ENCODE data around the gene MAST4. TPM values are rescaled to one million over a fixed set of nuclear protein-coding genes. Genes with fewer than 3 reads are reported as not detected.

Gene MAST4
- total and polyA plus RNA-seq, 2 of the 13 experiments (the other 11 are each of a cell fraction or from before 2014, with no cell fraction given): 3.4 to 3.7 TPM

DNA sequence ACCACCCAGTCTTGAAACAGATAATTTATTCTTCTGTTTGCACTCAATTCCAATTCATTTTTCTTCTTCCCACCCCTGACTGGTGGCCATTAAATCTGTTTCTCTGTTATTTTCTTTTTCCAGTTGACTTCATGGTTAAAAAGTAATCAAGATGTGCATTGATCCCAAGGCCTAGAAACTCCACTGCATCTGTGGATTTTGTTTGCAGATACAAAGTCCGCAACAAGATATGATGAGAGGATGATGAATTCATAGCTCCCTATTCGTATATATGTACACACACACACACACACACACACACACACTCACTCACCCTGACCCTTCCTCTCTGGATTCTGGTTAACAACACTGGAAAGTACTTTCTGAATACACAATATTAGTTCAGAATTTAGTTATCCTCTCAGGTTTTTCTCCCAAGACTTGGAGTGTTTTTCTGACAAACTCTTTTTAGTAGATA lies 548.0 kb downstream of the MAST4 start (continued):
- no peak for TF ChIP-seq GTF3A (CRISPR knock-in tag; conservative IDR thresholded peaks at IDR 0.05)
- no peak for TF ChIP-seq ZNF550 (CRISPR knock-in tag; IDR thresholded peaks at IDR 0.05; ENCODE audit: borderline replicate concordance)
- TF ChIP-seq RARG (CRISPR knock-in tag; IDR thresholded peaks at IDR 0.05; ENCODE audit: low read depth): no peak
- no peak for TF ChIP-seq ZNF234 (CRISPR knock-in tag; conservative IDR thresholded peaks at IDR 0.05)
- no peak for TF ChIP-seq ZNF7 (CRISPR knock-in tag; IDR thresholded peaks at IDR 0.05)
- TF ChIP-seq EP300 (IDR thresholded peaks at IDR 0.05; ENCODE audit: low read depth in 2 of 2, low read length in 2 of 2): peak in 1 of 2 experiments; percentile 77; a peak in 1 of 4 replicates
- peak; percentile 12; the same call in 1 of the 2 replicates for TF ChIP-seq EP300 (CRISPR knock-in tag; IDR thresholded peaks at IDR 0.05; ENCODE audit: borderline replicate concordance)
- no peak for TF ChIP-seq ZBTB7A (CRISPR knock-in tag; IDR thresholded peaks at IDR 0.05)
- TF ChIP-seq NR2F2 (IDR thresholded peaks at IDR 0.05; ENCODE audit: borderline replicate concordance, low read depth): peak; percentile 74
- TF ChIP-seq FOXA3 (CRISPR knock-in tag; IDR thresholded peaks at IDR 0.05): peak; percentile 88
- TF ChIP-seq SP2 (CRISPR knock-in tag; IDR thresholded peaks at IDR 0.05): no peak
- TF ChIP-seq HMG20A (CRISPR knock-in tag; IDR thresholded peaks at IDR 0.05; ENCODE audit: borderline replicate concordance): peak; percentile 78; the same call in 1 of the 2 replicates
- TF ChIP-seq EED (CRISPR knock-in tag; IDR thresholded peaks at IDR 0.05): no peak
- TF ChIP-seq KLF15 (CRISPR knock-in tag; IDR thresholded peaks at IDR 0.05; ENCODE audit: borderline replicate concordance): no peak
- TF ChIP-seq, protein P1, sequence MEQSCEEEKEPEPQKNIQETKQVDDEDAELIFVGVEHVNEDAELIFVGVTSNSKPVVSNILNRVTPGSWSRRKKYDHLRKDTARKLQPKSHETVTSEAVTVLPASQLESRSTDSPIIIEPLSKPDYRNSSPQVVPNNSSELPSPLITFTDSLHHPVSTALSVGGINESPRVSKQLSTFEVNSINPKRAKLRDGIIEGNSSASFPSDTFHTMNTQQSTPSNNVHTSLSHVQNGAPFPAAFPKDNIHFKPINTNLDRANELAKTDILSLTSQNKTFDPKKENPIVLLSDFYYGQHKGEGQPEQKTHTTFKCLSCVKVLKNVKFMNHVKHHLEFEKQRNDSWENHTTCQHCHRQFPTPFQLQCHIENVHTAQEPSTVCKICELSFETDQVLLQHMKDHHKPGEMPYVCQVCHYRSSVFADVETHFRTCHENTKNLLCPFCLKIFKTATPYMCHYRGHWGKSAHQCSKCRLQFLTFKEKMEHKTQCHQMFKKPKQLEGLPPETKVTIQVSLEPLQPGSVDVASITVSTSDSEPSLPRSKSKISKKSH (CRISPR knock-in tag; IDR thresholded peaks at IDR 0.05; ENCODE audit: borderline replicate concordance): no peak
- peak in 1 of 2 experiments; percentile 86; a peak in 2 of 4 replicates for TF ChIP-seq NR2F1 (CRISPR knock-in tag; IDR thresholded peaks at IDR 0.05)
- TF ChIP-seq NFIC (IDR thresholded peaks at IDR 0.05; ENCODE audit: low read length): peak; percentile 91
- TF ChIP-seq ZMYM2 (CRISPR knock-in tag; IDR thresholded peaks at IDR 0.05): no peak
- TF ChIP-seq, protein P2, sequence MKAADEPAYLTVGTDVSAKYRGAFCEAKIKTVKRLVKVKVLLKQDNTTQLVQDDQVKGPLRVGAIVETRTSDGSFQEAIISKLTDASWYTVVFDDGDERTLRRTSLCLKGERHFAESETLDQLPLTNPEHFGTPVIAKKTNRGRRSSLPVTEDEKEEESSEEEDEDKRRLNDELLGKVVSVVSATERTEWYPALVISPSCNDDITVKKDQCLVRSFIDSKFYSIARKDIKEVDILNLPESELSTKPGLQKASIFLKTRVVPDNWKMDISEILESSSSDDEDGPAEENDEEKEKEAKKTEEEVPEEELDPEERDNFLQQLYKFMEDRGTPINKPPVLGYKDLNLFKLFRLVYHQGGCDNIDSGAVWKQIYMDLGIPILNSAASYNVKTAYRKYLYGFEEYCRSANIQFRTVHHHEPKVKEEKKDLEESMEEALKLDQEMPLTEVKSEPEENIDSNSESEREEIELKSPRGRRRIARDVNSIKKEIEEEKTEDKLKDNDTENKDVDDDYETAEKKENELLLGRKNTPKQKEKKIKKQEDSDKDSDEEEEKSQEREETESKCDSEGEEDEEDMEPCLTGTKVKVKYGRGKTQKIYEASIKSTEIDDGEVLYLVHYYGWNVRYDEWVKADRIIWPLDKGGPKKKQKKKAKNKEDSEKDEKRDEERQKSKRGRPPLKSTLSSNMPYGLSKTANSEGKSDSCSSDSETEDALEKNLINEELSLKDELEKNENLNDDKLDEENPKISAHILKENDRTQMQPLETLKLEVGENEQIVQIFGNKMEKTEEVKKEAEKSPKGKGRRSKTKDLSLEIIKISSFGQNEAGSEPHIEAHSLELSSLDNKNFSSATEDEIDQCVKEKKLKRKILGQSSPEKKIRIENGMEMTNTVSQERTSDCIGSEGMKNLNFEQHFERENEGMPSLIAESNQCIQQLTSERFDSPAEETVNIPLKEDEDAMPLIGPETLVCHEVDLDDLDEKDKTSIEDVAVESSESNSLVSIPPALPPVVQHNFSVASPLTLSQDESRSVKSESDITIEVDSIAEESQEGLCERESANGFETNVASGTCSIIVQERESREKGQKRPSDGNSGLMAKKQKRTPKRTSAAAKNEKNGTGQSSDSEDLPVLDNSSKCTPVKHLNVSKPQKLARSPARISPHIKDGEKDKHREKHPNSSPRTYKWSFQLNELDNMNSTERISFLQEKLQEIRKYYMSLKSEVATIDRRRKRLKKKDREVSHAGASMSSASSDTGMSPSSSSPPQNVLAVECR (CRISPR knock-in tag; IDR thresholded peaks at IDR 0.05; ENCODE audit: borderline replicate concordance): no peak
- TF ChIP-seq CHD2 (IDR thresholded peaks at IDR 0.05; ENCODE audit: low read depth, low read length): no peak
- TF ChIP-seq SATB2 (CRISPR knock-in tag; IDR thresholded peaks at IDR 0.05): no peak
- 0 out of 2 replicates have a peak, but pooled peaks have one; percentile 2 for TF ChIP-seq SMC3 (IDR thresholded peaks at IDR 0.05; ENCODE audit: low read length)
- TF ChIP-seq SOX6 (IDR thresholded peaks at IDR 0.05): no peak
- TF ChIP-seq SOX6 (CRISPR knock-in tag; IDR thresholded peaks at IDR 0.05): peak; percentile 81
- peak; percentile 66; the same call in 1 of the 2 replicates for TF ChIP-seq EHMT2 (IDR thresholded peaks at IDR 0.05; ENCODE audit: borderline replicate concordance, low read depth, low read length)
- TF ChIP-seq ZNF335 (CRISPR knock-in tag; IDR thresholded peaks at IDR 0.05): peak; percentile 36; the same call in 1 of the 2 replicates
- TF ChIP-seq POGZ (CRISPR knock-in tag; IDR thresholded peaks at IDR 0.05): peak; percentile 67; the same call in 1 of the 2 replicates
- no peak for TF ChIP-seq ZNF160 (CRISPR knock-in tag; IDR thresholded peaks at IDR 0.05)

Data from HepG2 (cell line).